IPS-NIHi7 (cell line): ENCODE data around the gene TSPAN14.

ENCODE experiments used
- DNase-seq: peaks from one replicate; pipeline ENCODE4 v3.0.0; 2012; ENCODE audit warnings: mixed read lengths; ENCODE audit errors: extremely low spot score

Gene TSPAN14

GRCh38 chr10:80487791-80488538 lies 33.9 kb downstream of the TSPAN14 start:
- DNase-seq: no peak

GRCh38 chr10:80488539-80489066 lies 34.5 kb downstream of the TSPAN14 start:
- DNase-seq: no peak

- DNase-seq: no peak
Observed at GRCh38 chr10:80489371-80490112, 35.4 kb downstream of the TSPAN14 start.

GRCh38 chr10:80491251-80492102 lies 37.4 kb downstream of the TSPAN14 start:
- DNase-seq: no peak

- DNase-seq: no peak
Observed at GRCh38 chr10:80492848-80493521, 38.9 kb downstream of the TSPAN14 start.

- DNase-seq: no peak
Observed at GRCh38 chr10:80493522-80494051, 39.5 kb downstream of the TSPAN14 start.

- no peak for DNase-seq
Observed at GRCh38 chr10:80496555-80497172, 42.6 kb downstream of the TSPAN14 start.

GRCh38 chr10:80497187-80498077 lies 43.3 kb downstream of the TSPAN14 start:
- no peak for DNase-seq

- DNase-seq: no peak
Observed at GRCh38 chr10:80498078-80498832, 44.1 kb downstream of the TSPAN14 start.

GRCh38 chr10:80498833-80499741 lies 45.0 kb downstream of the TSPAN14 start:
- peak; percentile 71 for DNase-seq

- DNase-seq: no peak
Observed at GRCh38 chr10:80500572-80501380, 46.7 kb downstream of the TSPAN14 start.

GRCh38 chr10:80501381-80501912 lies 47.3 kb downstream of the TSPAN14 start:
- no peak for DNase-seq

GRCh38 chr10:80501913-80502521 lies 47.9 kb downstream of the TSPAN14 start:
- no peak for DNase-seq

GRCh38 chr10:80502621-80503583 lies 48.8 kb downstream of the TSPAN14 start:
- no peak for DNase-seq

GRCh38 chr10:80503584-80504157 lies 49.6 kb downstream of the TSPAN14 start:
- no peak for DNase-seq
